Common myeloid progenitor, CD34-positive (primary cell): ENCODE measurements around the gene ZFAND3.

Experiments used
- CTCF ChIA-PET: fragments of 350-600 bp; sonication (Branson Sonifier 250); formaldehyde crosslinking; loops from one replicate; lab custom pipeline; 2021; ENCODE audit warnings: antibody characterized with exemption; lab: Charles Lee
- POLR2A ChIA-PET: fragments of 350-600 bp; sonication (Branson Sonifier 250); formaldehyde crosslinking; loops from one replicate; lab custom pipeline; 2021; ENCODE audit warnings: antibody characterized with exemption; lab: Charles Lee
- DNase-seq, 3 donors: peaks; one replicate each; pipeline versions ENCODE4 v3.0.0 to v3.0.0-alpha.2; 2013
- H3K27ac ChIP-seq, 2 experiments: 1 replicate in 1 of 2; 2 replicates in 1 of 2; pipeline ENCODE4 v1.7.0; 2013; ENCODE audit warnings: inconsistent platforms in 2 of 2, low read length in 2 of 2, mild to moderate bottlenecking in 2 of 2, low read depth in 1 of 2, moderate library complexity in 1 of 2; ENCODE audit not compliant: severe bottlenecking in 2 of 2, insufficient read depth in 1 of 2, poor library complexity in 1 of 2
- H3K27me3 ChIP-seq, 5 experiments: replicated peaks in 2 of 5; 1 replicate in 3 of 5; 2 replicates in 2 of 5; pipeline versions ENCODE4 v1.6.1 to v1.7.0; 2013; ENCODE audit warnings: low read length in 4 of 5, mild to moderate bottlenecking in 2 of 5, moderate library complexity in 2 of 5, inconsistent platforms in 1 of 5; ENCODE audit not compliant: insufficient read depth in 5 of 5, control insufficient read depth in 4 of 5
- H3K36me3 ChIP-seq, 4 experiments: 1 replicate in 2 of 4; 2 replicates in 2 of 4; pipeline versions ENCODE4 v1.6.1 to v1.7.0; 2013; ENCODE audit warnings: low read length in 3 of 4, control low read depth in 1 of 4, mild to moderate bottlenecking in 1 of 4; ENCODE audit not compliant: control insufficient read depth in 4 of 4, insufficient read depth in 4 of 4
- H3K4me1 ChIP-seq, 4 experiments: 1 replicate in 3 of 4; 2 replicates in 1 of 4; pipeline versions ENCODE4 v1.6.1 to v1.7.1; 2013; ENCODE audit warnings: low read length in 3 of 4, mild to moderate bottlenecking in 3 of 4, control low read depth in 1 of 4, inconsistent platforms in 1 of 4, moderate library complexity in 1 of 4; ENCODE audit not compliant: control insufficient read depth in 4 of 4, insufficient read depth in 4 of 4; ENCODE audit errors: control extremely low read depth in 1 of 4
- H3K4me3 ChIP-seq, 7 experiments: 1 replicate in 4 of 7; 2 replicates in 3 of 7; pipeline versions ENCODE4 v1.5.1 to v1.7.0; 2013; ENCODE audit warnings: mild to moderate bottlenecking in 7 of 7, low read length in 6 of 7, moderate library complexity in 6 of 7, inconsistent platforms in 2 of 7, low read depth in 2 of 7, control low read depth in 1 of 7; ENCODE audit not compliant: insufficient read depth in 4 of 7, control insufficient read depth in 1 of 7; ENCODE audit errors: extremely low read depth in 1 of 7
- H3K9me3 ChIP-seq, 5 experiments: 1 replicate in 4 of 5; 2 replicates in 1 of 5; pipeline versions ENCODE4 v1.6.1 to v1.7.1; 2013; ENCODE audit warnings: low read length in 4 of 5, mild to moderate bottlenecking in 2 of 5, inconsistent platforms in 1 of 5, low read depth in 1 of 5, moderate library complexity in 1 of 5; ENCODE audit not compliant: control insufficient read depth in 4 of 5, insufficient read depth in 2 of 5; ENCODE audit errors: control extremely low read depth in 1 of 5
- WGBS: methylation state at CpG from one replicate; pipeline ENCODE4 v1.1.5; 2013; ENCODE audit not compliant: insufficient coverage; 5-methylcytosine and 5-hydroxymethylcytosine counted together

The ZFAND3 gene

GRCh38 chr6:38063973-38064372 lies 244.4 kb downstream of the ZFAND3 start:
- CTCF ChIA-PET: no interaction called here
- Histone ChIP-seq H3K9me3 (no peaks in the 10 kb centered on the region), H3K36me3 (peaks cover 17 to 34% (median 23%) of the 10 kb centered on the region in 4 experiments), H3K27ac (no peak overlapping the region), H3K4me3 (no peak overlapping the region), H3K27me3 (no peaks in the 10 kb centered on the region), H3K4me1 (peaks cover 0 to 4% (median 2%) of the 10 kb centered on the region in 4 experiments)
- POLR2A ChIA-PET: no interaction called here
- no peak for DNase-seq
- WGBS: no CpG with 5 or more reads among the region's 3 CpGs

DNA sequence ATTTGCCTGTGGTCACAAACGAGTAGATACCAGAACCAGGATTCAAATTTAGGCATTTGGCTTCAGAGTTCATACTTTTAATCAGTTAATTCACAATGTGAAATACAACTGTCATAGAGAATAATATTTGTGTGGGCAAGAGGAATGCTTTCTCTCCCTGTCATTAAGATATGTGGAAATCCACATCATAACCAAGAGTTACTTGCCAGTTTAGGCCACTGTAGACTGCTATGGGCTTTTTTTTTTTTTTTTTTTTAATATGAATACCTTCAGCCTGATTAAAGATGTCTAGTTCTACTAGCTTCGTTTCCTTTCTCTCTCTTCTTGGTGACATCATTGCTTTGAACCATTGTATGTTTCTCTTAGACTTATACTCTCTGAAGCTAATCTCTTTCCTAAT lies 244.9 kb downstream of the ZFAND3 start:
- Histone ChIP-seq H3K27me3 (no peaks in the 10 kb centered on the region), H3K4me1 (peaks cover 0 to 4% (median 2%) of the 10 kb centered on the region in 4 experiments), H3K36me3 (peaks cover 17 to 34% (median 23%) of the 10 kb centered on the region in 4 experiments), H3K4me3 (no peak overlapping the region), H3K27ac (no peak overlapping the region), H3K9me3 (no peaks in the 10 kb centered on the region)
- no peak for DNase-seq
- POLR2A ChIA-PET: no interaction called here
- WGBS: no CpG with 5 or more reads among the region's 2 CpGs
- CTCF ChIA-PET: no interaction called here

- DNase-seq: no peak
- Histone ChIP-seq H3K9me3 (no peaks in the 10 kb centered on the region), H3K36me3 (peaks cover 17 to 34% (median 23%) of the 10 kb centered on the region in 4 experiments), H3K27ac (no peak overlapping the region), H3K27me3 (no peaks in the 10 kb centered on the region), H3K4me1 (peaks cover 0 to 4% (median 2%) of the 10 kb centered on the region in 4 experiments), H3K4me3 (no peak overlapping the region)
- WGBS: no CpG with 5 or more reads among the region's 2 CpGs
- POLR2A ChIA-PET: interaction anchor here (1.2 kb wide), 1 partner anchor 12 kb away, joined by 3 read pairs; no protein-coding TSS in a partner anchor
- CTCF ChIA-PET: no interaction called here
These were observed 246.3 kb downstream of the ZFAND3 start for GRCh38 chr6:38065734-38066305.

GRCh38 chr6:38067263-38067980 lies 247.9 kb downstream of the ZFAND3 start:
- DNase-seq: peak in 2 of 3 donors; percentile 33 to 38
- no peak overlapping the region for H3K4me3 ChIP-seq
- H3K36me3 ChIP-seq: peaks cover 8 to 24% (median 14%) of the 10 kb centered on the region in 4 experiments
- H3K27me3 ChIP-seq: no peaks in the 10 kb centered on the region
- ChIA-PET POLR2A (interaction anchor here (1.2 kb wide), 1 partner anchor 10 kb away, joined by 3 read pairs; no protein-coding TSS in a partner anchor), CTCF (interaction anchor here (1.4 kb wide), 1 partner anchor 10 kb away, joined by 4 read pairs; no protein-coding TSS in a partner anchor)
- H3K9me3 ChIP-seq: no peaks in the 10 kb centered on the region
- WGBS: 20% methylated on average over 1 of the region's 2 CpGs
- peak overlapping the region in 1 of 2 experiments; percentile 37 for H3K27ac ChIP-seq
- peaks cover 0 to 4% (median 2%) of the 10 kb centered on the region in 4 experiments for H3K4me1 ChIP-seq

- 100% methylated on average over 1 of the region's 7 CpGs for WGBS
- Histone ChIP-seq H3K4me3 (no peak overlapping the region), H3K27ac (no peak overlapping the region), H3K27me3 (no peaks in the 10 kb centered on the region), H3K9me3 (no peaks in the 10 kb centered on the region), H3K4me1 (peaks cover 0 to 4% (median 2%) of the 10 kb centered on the region in 4 experiments), H3K36me3 (peaks cover 0 to 9% (median 4%) of the 10 kb centered on the region in 4 experiments)
- ChIA-PET CTCF (interaction anchor here (1.4 to 1.7 kb wide), 2 partner anchors 12 to 35 kb away, joined by 4 read pairs; no protein-coding TSS in a partner anchor), POLR2A (no interaction called here)
- DNase-seq: no peak
These were observed 249.5 kb downstream of the ZFAND3 start for GRCh38 chr6:38068854-38069590.

GRCh38 chr6:38077488-38078030 lies 258.0 kb downstream of the ZFAND3 start:
- WGBS: 86% methylated on average over 2 of the region's 4 CpGs
- no peak for DNase-seq
- no peaks in the 10 kb centered on the region for H3K4me1 ChIP-seq
- ChIA-PET POLR2A (interaction anchor here (0.9 kb wide), 1 partner anchor 11 kb away, joined by 3 read pairs; no protein-coding TSS in a partner anchor), CTCF (no interaction called here)
- no peaks in the 10 kb centered on the region for H3K27me3 ChIP-seq
- peaks cover 2 to 12% (median 10%) of the 10 kb centered on the region in 4 experiments for H3K36me3 ChIP-seq
- no peak overlapping the region for H3K27ac ChIP-seq
- H3K4me3 ChIP-seq: no peak overlapping the region
- H3K9me3 ChIP-seq: peaks cover 0 to 4% (median 2%) of the 10 kb centered on the region in 5 experiments
